ENCODE data around the gene EPAS1.

Gene EPAS1

DNA sequence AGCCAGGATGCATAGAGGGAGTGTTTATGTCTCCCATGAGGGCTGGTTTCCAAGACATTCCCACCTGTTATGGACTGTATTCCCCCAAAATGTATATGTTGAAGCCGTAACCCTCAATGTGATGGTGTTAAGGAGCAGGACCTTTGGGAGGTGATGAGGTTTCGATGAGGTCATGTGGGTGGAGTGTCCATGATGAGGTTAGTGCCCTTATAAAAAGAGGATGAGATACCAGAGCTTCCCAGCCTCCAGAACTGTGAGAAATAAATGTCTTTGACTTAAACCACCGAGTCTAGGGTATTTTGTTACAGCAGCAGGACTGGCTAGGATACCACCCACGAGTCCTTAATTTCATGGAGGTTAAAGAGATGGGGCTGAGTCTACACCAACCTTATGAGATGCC lies 22.6 kb upstream of the EPAS1 start:
- no peak for DNase-seq

DNA sequence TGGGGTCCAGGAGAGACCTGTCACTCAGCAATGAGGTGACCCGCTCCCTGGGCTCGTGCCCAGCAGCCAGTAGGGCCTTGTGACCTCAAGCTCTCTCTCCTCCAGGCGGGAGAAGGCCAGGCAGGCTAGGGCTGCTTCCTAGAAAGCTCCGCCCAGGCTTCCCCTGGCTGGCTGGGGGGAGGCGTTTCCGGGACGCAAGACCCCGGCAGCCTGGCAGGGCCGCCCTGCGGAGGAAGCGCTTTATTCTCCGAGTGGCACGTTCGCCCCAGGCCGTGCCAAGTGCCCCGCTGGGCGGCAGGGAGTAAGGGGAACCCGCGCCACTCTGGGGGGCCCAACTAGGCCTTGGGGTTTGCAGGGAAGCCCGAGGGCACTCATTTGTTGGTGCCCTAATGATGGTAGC lies 21.2 kb upstream of the EPAS1 start:
- DNase-seq, result peak; percentile 57

DNA sequence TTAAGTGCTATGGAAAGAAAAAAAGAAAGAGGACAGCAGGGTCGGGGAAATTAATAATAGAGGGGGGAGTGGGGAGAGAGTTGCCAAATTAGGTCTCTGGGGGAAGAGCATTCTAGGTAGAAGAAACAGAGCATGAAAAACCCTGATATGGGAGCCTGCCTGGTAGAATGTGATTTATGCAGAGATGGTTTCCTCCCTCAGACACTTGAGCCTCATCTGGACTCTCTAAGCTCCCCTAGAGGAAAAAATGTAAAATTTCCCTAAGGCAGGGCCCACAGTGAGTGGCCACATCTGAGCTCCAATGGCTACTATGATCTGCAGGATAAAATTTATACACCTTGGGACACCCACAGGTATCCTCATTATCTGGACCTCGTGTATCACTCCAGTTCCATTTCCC lies 20.6 kb upstream of the EPAS1 start:
- DNase-seq, result no peak

DNA sequence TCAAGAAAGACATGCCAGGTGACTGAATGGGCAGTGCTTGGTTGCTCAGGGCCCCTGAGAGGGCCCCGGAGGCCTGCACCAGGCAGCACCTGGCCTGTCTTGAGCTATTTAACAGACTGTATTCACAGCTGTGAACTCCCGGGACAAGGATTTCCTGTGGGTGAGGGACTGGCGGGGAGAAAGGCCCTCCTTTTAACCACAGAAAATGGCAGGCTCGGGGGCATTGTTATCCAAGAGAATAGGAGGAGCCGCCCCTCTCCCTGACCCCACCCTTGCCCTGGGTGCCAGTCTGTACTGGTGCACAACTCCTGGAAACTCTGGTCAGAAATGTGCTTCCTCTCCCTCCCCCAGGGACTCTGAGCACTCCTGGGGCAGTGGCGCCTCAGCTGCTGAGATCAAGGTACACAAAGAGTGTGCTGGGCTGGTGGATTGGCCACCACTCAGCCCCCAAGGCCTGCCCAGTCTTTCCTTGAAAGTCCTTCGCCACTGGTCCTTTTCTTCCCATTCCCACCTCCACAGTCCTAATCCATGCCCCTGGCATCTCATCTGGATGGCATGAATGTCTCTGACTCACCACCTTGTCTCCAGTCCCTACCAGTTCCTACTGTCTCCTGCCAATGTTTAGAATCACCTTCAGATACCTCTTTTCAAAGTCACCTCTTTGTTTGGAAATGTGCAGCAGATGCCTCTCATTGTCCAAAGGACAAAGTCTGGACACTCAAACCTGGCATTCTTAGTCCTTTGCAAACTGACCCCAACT lies 19.6 kb upstream of the EPAS1 start:
- DNase-seq, result no peak

- no peak for DNase-seq
Measured at GRCh38 chr2:46278952-46279351, 18.3 kb upstream of the EPAS1 start.

DNA sequence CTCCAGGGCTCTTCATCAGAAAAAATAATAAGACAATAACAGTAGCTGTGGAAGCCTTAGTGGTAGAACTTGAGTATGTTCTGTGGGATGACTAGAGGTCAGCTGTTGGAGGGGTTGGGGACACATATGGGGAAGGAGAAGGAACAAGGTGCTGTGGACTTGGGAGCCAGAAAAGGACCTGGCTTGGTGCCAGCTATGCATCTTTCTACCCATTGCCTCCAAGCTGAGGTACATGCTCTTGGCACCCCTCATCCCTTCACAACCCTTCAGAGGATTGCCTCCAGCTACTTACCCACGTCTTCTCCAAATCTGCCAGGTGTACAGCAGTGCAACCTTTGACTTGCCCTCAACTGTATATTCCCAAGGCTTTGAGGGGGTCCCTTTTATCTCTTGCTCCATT lies 15.3 kb upstream of the EPAS1 start:
- no peak for DNase-seq

DNA sequence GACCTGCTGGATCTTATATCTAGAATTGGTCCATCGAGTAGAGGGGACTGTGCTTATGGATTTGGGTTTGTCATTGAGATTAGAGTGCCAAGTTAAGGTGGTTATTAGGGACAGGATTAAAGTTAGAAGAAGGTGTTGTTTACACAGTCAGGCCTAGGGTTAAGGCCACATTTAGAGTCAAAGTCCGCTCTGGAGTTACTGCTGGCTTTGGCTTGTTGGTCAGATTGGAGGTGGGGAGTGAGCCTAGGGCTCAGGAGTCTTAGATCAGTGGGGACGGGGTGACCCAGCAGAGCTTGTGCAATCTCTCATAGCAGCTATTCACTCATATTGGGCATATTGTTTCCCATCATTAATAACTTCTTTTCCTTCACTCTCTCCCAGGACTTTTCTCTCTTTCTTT lies 13.5 kb upstream of the EPAS1 start:
- no peak for DNase-seq

GRCh38 chr2:46284260-46284659 lies 12.9 kb upstream of the EPAS1 start:
- no peak for DNase-seq

- DNase-seq, result no peak
Measured at GRCh38 chr2:46284796-46285195, 12.4 kb upstream of the EPAS1 start.

DNA sequence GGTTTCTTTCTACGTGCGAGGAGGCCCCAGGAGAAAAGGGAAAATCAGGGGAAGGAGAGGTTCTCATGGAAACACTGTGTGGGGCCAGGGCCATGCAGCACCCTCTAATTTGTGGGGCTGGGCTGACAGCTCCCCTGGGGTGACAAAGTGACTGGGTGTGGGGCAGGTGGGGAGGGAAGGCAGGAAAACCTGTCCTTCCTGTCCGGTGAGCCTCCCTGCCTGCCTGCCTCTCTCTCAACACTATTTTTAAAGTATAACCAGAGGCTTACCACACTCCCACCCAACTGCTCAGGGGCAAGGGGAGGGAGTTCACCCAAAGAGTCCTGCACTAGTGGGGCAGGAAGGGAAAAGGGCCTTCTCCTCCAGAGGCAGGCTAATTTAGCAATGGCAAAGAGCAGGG lies 10.5 kb upstream of the EPAS1 start:
- no peak for DNase-seq

DNA sequence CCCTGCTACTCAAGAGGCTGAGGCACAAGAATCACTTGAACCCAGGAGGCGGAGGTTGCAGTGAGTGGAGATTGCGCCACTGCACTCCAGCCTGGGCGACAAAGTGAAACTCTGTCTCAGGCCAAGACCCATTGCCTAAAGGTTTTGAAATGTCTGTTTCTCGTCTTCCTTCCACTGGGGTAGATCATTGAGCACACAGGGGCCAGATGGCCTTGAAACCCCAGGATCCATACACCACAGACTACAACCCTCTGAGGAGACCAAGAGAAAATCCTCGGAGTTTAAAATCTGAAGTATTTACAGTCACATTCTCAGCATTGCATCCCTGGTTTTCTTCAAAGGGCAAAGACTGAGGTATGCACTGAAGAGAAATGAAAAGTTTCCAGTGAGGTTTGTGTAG lies 7.1 kb upstream of the EPAS1 start:
- no peak for DNase-seq

- no peak for DNase-seq
Measured at GRCh38 chr2:46293466-46293865, 3.7 kb upstream of the EPAS1 start.

- no peak for DNase-seq
Measured at GRCh38 chr2:46294176-46294836, 2.9 kb upstream of the EPAS1 start.

DNA sequence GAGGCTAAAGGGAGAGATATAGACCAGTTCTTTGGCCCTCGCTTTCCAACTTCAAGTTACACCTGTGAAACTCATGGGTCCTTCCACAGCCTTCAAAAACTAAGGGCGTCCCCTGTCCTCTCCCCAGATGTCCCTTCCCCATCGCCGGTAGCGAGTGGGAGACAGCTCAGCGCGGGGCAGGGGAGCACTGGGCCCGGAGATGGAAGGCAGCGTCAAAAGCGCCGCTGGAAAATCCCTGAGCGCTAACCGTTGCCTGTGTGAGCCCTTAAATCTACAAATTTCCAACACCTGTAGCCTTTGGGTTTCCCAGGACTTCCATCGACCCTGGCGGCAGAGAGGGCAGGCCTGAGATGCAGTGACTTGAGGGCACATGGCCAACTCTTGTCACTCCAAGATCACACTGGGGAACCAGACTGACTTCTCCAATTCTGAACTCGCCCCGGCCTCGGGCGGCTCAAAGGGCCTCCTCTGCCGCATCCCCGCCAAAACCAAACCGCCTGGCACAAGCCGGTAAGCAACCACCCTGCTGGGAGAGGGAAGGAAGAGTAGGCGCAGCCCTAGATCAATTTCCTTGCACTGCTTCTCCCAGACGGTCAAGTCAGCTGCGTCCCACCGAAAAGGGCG lies 879 bp upstream of the EPAS1 start:
- peak; percentile 43 for DNase-seq

DNA sequence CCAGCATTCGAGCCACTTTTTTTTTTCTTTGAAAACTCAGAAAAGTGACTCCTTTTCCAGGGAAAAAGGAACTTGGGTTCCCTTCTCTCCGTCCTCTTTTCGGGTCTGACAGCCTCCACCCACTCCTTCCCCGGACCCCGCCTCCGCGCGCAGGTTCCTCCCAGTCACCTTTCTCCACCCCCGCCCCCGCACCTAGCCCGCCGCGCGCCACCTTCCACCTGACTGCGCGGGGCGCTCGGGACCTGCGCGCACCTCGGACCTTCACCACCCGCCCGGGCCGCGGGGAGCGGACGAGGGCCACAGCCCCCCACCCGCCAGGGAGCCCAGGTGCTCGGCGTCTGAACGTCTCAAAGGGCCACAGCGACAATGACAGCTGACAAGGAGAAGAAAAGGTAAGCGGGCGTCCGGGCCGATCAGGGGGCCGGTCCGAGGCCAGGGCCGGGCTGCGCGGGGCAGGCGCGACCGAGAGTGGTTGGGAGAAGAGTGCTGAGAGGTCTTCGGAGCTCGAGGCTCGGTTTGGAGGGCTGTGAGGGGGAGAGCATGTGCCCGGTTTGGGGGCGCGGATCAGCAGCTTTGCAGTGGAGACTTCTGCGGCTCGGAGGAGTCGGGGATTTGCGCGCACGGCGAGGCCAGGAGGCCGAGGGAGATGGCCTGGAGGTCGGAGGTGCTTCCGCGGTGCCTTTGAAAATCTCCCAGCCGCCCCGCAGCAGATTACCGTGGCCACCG lies 502 bp downstream of the EPAS1 start:
- DNase-seq, result peak; percentile 46

- DNase-seq, result no peak
Measured at GRCh38 chr2:46298272-46298521, 990 bp downstream of the EPAS1 start.

- DNase-seq, result peak; percentile 47
Measured at GRCh38 chr2:46298522-46299353, 1.5 kb downstream of the EPAS1 start.

- peak; percentile 53 for DNase-seq
Measured at GRCh38 chr2:46299365-46300263, 2.4 kb downstream of the EPAS1 start.

GRCh38 chr2:46300406-46300832 lies 3.2 kb downstream of the EPAS1 start:
- no peak for DNase-seq

DNA sequence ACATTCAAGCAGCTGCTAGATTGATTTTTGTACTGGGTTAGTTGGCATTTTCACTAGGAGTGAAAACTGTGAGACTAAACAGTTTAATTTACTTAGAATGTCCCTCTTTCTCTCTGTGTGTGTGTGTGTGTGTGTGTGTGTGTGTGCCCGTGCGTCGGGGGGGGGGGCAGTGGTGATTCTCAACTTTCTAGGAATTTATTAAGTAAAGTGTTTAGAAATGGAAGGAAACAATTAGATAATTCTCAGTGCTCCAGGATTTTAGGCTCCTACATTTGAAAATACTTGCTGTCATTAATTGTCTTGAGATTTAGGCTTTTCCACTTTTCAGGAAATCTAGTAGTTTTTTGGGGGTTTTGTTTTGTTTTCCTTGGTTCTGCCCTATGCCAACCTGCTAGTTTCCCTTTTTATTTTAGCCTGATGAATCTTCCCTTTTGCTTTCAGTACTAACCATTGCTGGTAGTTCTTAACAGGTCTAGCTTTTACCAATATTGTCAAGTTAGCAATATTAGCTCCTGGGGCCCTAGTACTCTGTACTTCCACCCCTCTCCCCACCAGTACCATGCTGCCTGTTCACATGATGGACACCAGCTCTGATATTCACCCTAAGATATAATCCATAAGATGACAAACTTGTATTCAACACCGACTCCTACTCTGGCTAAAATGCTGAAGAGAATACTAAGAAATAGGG lies 4.9 kb downstream of the EPAS1 start:
- no peak for DNase-seq

GRCh38 chr2:46303233-46303632 lies 6.0 kb downstream of the EPAS1 start:
- no peak for DNase-seq

Measured in right hindlimb (tissue), 1 donor.